Measurements from ENCODE around the gene ST6GALNAC2. TPM values are rescaled to one million over a fixed set of nuclear protein-coding genes. Genes with fewer than 3 reads are reported as not detected.

ST6GALNAC2 gene
- total RNA-seq, 1 experiment from 2014 or later = 23.0 TPM

DNA sequence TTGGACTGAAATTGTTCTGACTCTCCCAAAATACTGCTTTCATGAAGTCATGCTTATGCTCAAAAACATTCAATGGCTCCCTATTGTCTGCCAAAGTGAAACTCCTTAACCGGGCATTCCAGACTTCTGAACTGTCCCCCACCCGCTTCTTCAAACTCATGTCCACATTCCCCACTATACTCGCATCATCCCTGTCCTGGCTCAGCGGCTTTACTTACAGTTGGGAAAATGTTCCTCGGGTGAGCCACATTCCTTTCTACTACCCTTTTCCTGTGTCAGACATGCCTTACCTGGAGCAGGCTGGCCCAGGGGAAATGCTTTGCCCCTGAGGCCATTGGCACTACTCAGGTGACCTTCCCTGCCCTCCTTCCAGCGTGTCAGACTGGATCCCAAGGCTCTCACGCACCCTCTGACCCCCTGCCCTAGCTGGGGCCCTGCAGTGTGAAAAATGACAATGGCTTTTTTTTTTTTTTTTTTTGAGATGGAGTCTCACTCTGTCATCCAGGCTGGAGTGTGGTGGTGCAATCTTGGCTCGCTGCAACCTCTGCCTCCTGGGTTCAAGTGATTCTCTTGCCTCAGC, 53.5 kb downstream of the ST6GALNAC2 start:
- Histone ChIP-seq H3K27ac (ENCODE audit: low read length) (no peak overlapping the region), H3K9me3 (ENCODE audit: control insufficient read depth, insufficient read depth, low read depth, low read length) (no peaks in the 10 kb centered on the region), H3K27me3 (ENCODE audit: control insufficient read depth, insufficient read depth, low read length) (no peaks in the 10 kb centered on the region), H3K36me3 (ENCODE audit: control insufficient read depth, insufficient read depth, low read length) (no peaks in the 10 kb centered on the region), H3K4me1 (ENCODE audit: control insufficient read depth, insufficient read depth, low read length) (peaks cover 44% of the 10 kb centered on the region), H3K4me3 (ENCODE audit: low read depth in 2 of 2, low read length in 2 of 2) (no peak overlapping the region)
- BruUV-seq (replicated peaks) = no TSS peak
- no peak for TF ChIP-seq SIN3A (IDR thresholded peaks at IDR 0.05; ENCODE audit: borderline replicate concordance, insufficient read depth, low read depth, low read length)
- TF ChIP-seq POLR2AphosphoS5 (IDR thresholded peaks at IDR 0.05; ENCODE audit: low read depth, low read length) = no peak
- TF ChIP-seq, protein P1, sequence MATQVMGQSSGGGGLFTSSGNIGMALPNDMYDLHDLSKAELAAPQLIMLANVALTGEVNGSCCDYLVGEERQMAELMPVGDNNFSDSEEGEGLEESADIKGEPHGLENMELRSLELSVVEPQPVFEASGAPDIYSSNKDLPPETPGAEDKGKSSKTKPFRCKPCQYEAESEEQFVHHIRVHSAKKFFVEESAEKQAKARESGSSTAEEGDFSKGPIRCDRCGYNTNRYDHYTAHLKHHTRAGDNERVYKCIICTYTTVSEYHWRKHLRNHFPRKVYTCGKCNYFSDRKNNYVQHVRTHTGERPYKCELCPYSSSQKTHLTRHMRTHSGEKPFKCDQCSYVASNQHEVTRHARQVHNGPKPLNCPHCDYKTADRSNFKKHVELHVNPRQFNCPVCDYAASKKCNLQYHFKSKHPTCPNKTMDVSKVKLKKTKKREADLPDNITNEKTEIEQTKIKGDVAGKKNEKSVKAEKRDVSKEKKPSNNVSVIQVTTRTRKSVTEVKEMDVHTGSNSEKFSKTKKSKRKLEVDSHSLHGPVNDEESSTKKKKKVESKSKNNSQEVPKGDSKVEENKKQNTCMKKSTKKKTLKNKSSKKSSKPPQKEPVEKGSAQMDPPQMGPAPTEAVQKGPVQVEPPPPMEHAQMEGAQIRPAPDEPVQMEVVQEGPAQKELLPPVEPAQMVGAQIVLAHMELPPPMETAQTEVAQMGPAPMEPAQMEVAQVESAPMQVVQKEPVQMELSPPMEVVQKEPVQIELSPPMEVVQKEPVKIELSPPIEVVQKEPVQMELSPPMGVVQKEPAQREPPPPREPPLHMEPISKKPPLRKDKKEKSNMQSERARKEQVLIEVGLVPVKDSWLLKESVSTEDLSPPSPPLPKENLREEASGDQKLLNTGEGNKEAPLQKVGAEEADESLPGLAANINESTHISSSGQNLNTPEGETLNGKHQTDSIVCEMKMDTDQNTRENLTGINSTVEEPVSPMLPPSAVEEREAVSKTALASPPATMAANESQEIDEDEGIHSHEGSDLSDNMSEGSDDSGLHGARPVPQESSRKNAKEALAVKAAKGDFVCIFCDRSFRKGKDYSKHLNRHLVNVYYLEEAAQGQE (IDR thresholded peaks at IDR 0.05; ENCODE audit: insufficient read depth in 1 of 2, low read depth in 2 of 2, low read length in 1 of 2) = no peak
- no peak for TF ChIP-seq CTCF (IDR thresholded peaks at IDR 0.05)
- no peak for TF ChIP-seq TCF7L2 (IDR thresholded peaks at IDR 0.05; ENCODE audit: low read depth, low read length)
- ChIA-PET POLR2A (no interaction called here), CTCF (no interaction called here)
- DNase-seq (ENCODE audit: low read depth, low spot score) (no peak), ATAC-seq (no peak)
- intact Hi-C loops (cut with micrococcal nuclease; ENCODE audit: unreplicated experiment) = no loop called here
- in situ Hi-C loops (cut with HindIII; ENCODE audit: low pct_unique_long_range_greater_than_20kb, low sequenced_read_pairs) = no loop called here

GRCh38 chr17:76531486-76532038, 54.1 kb downstream of the ST6GALNAC2 start:
- 0 out of 2 replicates have a peak overlapping the region, but pooled peaks have one; percentile 20 for H3K27ac ChIP-seq (ENCODE audit: low read length)
- intact Hi-C loops (cut with micrococcal nuclease; ENCODE audit: unreplicated experiment) = no loop called here
- CTCF ChIA-PET = no interaction called here

More at GRCh38 chr17:76531486-76532038, 54.1 kb downstream of the ST6GALNAC2 start:
- no peaks in the 10 kb centered on the region for H3K36me3 ChIP-seq (ENCODE audit: control insufficient read depth, insufficient read depth, low read length)
- BruUV-seq (replicated peaks) = no TSS peak
- H3K27me3 ChIP-seq (ENCODE audit: control insufficient read depth, insufficient read depth, low read length) = no peaks in the 10 kb centered on the region
- POLR2A ChIA-PET = no interaction called here
- no peaks in the 10 kb centered on the region for H3K9me3 ChIP-seq (ENCODE audit: control insufficient read depth, insufficient read depth, low read depth, low read length)
- TF ChIP-seq POLR2AphosphoS5 (IDR thresholded peaks at IDR 0.05; ENCODE audit: low read depth, low read length) = no peak
- TF ChIP-seq CTCF (IDR thresholded peaks at IDR 0.05) = no peak
- TF ChIP-seq, protein P1 (IDR thresholded peaks at IDR 0.05; ENCODE audit: insufficient read depth in 1 of 2, low read depth in 2 of 2, low read length in 1 of 2) = no peak
- TF ChIP-seq SIN3A (IDR thresholded peaks at IDR 0.05; ENCODE audit: borderline replicate concordance, insufficient read depth, low read depth, low read length) = no peak
- TF ChIP-seq TCF7L2 (IDR thresholded peaks at IDR 0.05; ENCODE audit: low read depth, low read length) = no peak
- ATAC-seq (no peak), DNase-seq (ENCODE audit: low read depth, low spot score) (no peak)
- no peak overlapping the region for H3K4me3 ChIP-seq (ENCODE audit: low read depth in 2 of 2, low read length in 2 of 2)
- H3K4me1 ChIP-seq (ENCODE audit: control insufficient read depth, insufficient read depth, low read length) = peaks cover 44% of the 10 kb centered on the region
- in situ Hi-C loops (cut with HindIII; ENCODE audit: low pct_unique_long_range_greater_than_20kb, low sequenced_read_pairs) = no loop called here

Data from Panc1 (cell line).